ENCODE results near the gene TASOR. TPM values are rescaled to one million over a fixed set of nuclear protein-coding genes. Genes with fewer than 3 reads are reported as not detected.

Gene TASOR
- total and polyA plus RNA-seq, 9 of the 15 experiments (the other 6 are each of a cell fraction or from before 2014, with no cell fraction given): 16.4 to 68.7 (median 33.7) TPM

- TF ChIP-seq CREB3 (tag; conservative IDR thresholded peaks at IDR 0.05; ENCODE audit: low read depth): peak; percentile 75
- no peak for TF ChIP-seq FIP1L1 (IDR thresholded peaks at IDR 0.05; ENCODE audit: low read depth, low read length, poor library complexity, severe bottlenecking)
- peak in 1 of 2 experiments; percentile 93; a peak in 2 of 4 replicates for TF ChIP-seq MLX (CRISPR knock-in tag; conservative IDR thresholded peaks at IDR 0.05)
- 0 out of 2 replicates have a peak, but pooled peaks have one; percentile 46 for TF ChIP-seq NR2C2 (CRISPR knock-in tag; IDR thresholded peaks at IDR 0.05)
- no peak; the same call in 1 of the 2 replicates for TF ChIP-seq NR2C2 (tag; IDR thresholded peaks at IDR 0.05)
- TF ChIP-seq, protein P1, sequence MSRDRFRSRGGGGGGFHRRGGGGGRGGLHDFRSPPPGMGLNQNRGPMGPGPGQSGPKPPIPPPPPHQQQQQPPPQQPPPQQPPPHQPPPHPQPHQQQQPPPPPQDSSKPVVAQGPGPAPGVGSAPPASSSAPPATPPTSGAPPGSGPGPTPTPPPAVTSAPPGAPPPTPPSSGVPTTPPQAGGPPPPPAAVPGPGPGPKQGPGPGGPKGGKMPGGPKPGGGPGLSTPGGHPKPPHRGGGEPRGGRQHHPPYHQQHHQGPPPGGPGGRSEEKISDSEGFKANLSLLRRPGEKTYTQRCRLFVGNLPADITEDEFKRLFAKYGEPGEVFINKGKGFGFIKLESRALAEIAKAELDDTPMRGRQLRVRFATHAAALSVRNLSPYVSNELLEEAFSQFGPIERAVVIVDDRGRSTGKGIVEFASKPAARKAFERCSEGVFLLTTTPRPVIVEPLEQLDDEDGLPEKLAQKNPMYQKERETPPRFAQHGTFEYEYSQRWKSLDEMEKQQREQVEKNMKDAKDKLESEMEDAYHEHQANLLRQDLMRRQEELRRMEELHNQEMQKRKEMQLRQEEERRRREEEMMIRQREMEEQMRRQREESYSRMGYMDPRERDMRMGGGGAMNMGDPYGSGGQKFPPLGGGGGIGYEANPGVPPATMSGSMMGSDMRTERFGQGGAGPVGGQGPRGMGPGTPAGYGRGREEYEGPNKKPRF (IDR thresholded peaks at IDR 0.05; ENCODE audit: low read depth, low read length): no peak
- peak; percentile 42 for TF ChIP-seq POLR2B (IDR thresholded peaks at IDR 0.05; ENCODE audit: low read depth, partially characterized antibody)
- TF ChIP-seq ATF1 (CRISPR knock-in tag; IDR thresholded peaks at IDR 0.05): no peak
- TF ChIP-seq ATF1 (tag; IDR thresholded peaks at IDR 0.05): peak; percentile 68
- TF ChIP-seq TGIF2 (CRISPR knock-in tag; IDR thresholded peaks at IDR 0.05): peak; percentile 73; the same call in 1 of the 2 replicates
- TF ChIP-seq MTA3 (IDR thresholded peaks at IDR 0.05; ENCODE audit: borderline replicate concordance): peak; percentile 44; the same call in 1 of the 2 replicates
- peak; percentile 39 for TF ChIP-seq SMAD1 (IDR thresholded peaks at IDR 0.05; ENCODE audit: low read depth, low read length, partially characterized antibody)
- peak; percentile 79 for TF ChIP-seq POLR2G (IDR thresholded peaks at IDR 0.05; ENCODE audit: low read depth, low read length)
- peak; percentile 97 for TF ChIP-seq ZNF511 (CRISPR knock-in tag; IDR thresholded peaks at IDR 0.05)
- peak; percentile 100 for TF ChIP-seq L3MBTL2 (IDR thresholded peaks at IDR 0.05)
- TF ChIP-seq ESRRA (IDR thresholded peaks at IDR 0.05; ENCODE audit: borderline replicate concordance, low read depth): peak; percentile 66; the same call in 1 of the 2 replicates
- peak; percentile 90 for TF ChIP-seq ZBTB1 (CRISPR knock-in tag; IDR thresholded peaks at IDR 0.05; ENCODE audit: borderline replicate concordance, low read depth)
- TF ChIP-seq CREB1 (IDR thresholded peaks at IDR 0.05): no peak; the same call in 1 of the 2 replicates
- TF ChIP-seq CREB1 (CRISPR knock-in tag; IDR thresholded peaks at IDR 0.05): peak; percentile 64
- peak; percentile 61; the same call in 1 of the 2 replicates for TF ChIP-seq HMGXB4 (CRISPR knock-in tag; IDR thresholded peaks at IDR 0.05)
Observed at GRCh38 chr3:56683122-56683817, at the start of gene TASOR (continued).
